Activated B cell treated with CpG ODN at 0.5 μM for 24 hours (primary cell): Measurements from ENCODE around the gene HLA-DOB. TPM values are rescaled to one million over a fixed set of nuclear protein-coding genes. Genes with fewer than 3 reads are reported as not detected.

Experiments
- ATAC-seq: fragments of 200-7000 bp; cut with Tn5 transposase; one replicate; pipeline ENCODE4 v1.10.0; 2021; ENCODE audit warnings: low read depth, mild to moderate bottlenecking, moderate library complexity
- CTCF ChIA-PET: fragments of 350-600 bp; sonication (Branson Sonifier 250); formaldehyde crosslinking; loops from one replicate; lab custom pipeline; 2021; ENCODE audit warnings: antibody characterized with exemption; lab: Charles Lee
- POLR2A ChIA-PET: fragments of 350-600 bp; sonication (Branson Sonifier 250); formaldehyde crosslinking; loops from one replicate; lab custom pipeline; 2021; ENCODE audit warnings: antibody characterized with exemption; lab: Charles Lee
- DNase-seq: peaks from one replicate; pipeline ENCODE4 v3.0.0; 2022
- H3K27ac Mint-ChIP-seq: one replicate; pipeline ENCODE4 v1.8.0; 2020; ENCODE audit warnings: mixed read lengths
- H3K27me3 Mint-ChIP-seq: one replicate; pipeline ENCODE4 v1.8.0; 2021; ENCODE audit warnings: mixed read lengths
- H3K36me3 Mint-ChIP-seq: one replicate; pipeline ENCODE4 v1.8.0; 2021; ENCODE audit warnings: low read depth, mixed read lengths
- H3K4me1 Mint-ChIP-seq: one replicate; pipeline ENCODE4 v1.8.0; 2021; ENCODE audit warnings: mixed read lengths
- H3K4me3 Mint-ChIP-seq: one replicate; pipeline ENCODE4 v1.8.0; 2020; ENCODE audit warnings: mild to moderate bottlenecking, mixed read lengths
- H3K9me3 Mint-ChIP-seq: one replicate; pipeline ENCODE4 v1.8.0; 2020; ENCODE audit warnings: mixed read lengths
- intact Hi-C: fragments of 100-400 bp; cut with micrococcal nuclease; formaldehyde crosslinking; loops from one replicate; pipeline ENCODE4 v1.15.1; 2024
- total RNA-seq: library from RNA; stranded (reverse); gene quantifications from 2 replicates; pipeline ENCODE4 v1.2.3, GENCODE V29; 2022
- TF ChIP-seq, protein P1 (sequence below): fragments of 200-600 bp; IDR thresholded peaks from one replicate; pipeline ENCODE4 v1.8.0; 2022; ENCODE audit warnings: antibody characterized with exemption, mild to moderate bottlenecking

The HLA-DOB gene
- total RNA-seq, 1 donor from 2014 or later = 101 TPM

DNA sequence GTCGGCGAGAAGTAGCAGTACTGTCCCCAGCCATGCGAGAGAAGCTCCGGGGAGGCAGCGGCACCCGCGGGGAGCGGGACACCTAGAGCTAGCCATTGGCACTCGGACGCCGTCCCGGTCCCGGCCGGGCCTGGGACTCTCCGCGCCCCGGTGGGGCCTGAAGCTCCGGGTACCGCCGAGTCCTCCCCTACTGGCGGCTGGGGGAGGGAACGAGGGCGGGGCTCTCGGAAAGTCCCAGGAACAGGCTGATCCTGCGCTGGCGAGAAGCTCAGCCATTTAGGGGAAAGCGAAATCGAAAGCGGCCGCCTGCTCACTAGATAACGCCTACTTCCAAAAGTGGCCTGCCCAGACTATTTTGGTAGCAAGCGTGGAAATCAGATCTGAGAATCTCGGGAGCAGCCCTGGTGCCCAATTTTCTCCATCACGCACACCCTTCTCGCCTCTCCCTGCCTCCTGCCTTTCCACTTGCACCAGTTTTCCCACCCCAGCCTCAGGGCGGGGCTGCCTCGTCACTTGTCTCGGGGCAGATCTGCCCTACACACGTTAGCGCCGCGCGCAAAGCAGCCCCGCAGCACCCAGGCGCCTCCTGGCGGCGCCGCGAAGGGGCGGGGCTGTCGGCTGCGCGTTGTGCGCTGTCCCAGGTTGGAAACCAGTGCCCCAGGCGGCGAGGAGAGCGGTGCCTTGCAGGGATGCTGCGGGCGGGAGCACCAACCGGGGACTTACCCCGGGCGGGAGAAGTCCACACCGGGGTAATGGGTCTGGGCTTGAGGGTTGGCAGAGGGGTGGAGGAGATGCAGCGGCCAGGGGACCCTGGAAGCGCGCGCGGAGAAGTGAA is 37.0 kb upstream of the HLA-DOB start, which contains the start of the genes PSMB9 and TAP1:
Gene PSMB9 (plus strand): TSS at position 652 of the 835 bp plus-strand sequence. CDS start 38 bp downstream, at position 690.
Gene TAP1 (minus strand): TSS at position 164 of the 835 bp plus-strand sequence. CDS start 68 bp downstream, at position 96.
- H3K27me3 Mint-ChIP-seq = no peaks in the 10 kb centered on the region
- peaks cover 77% of the 10 kb centered on the region for H3K4me1 Mint-ChIP-seq
- intact Hi-C loops = loop anchor here (1.0 kb wide), 4 partner anchors 9 to 37 kb away; partner anchors contain the start of genes PSMB8 and TAP2
- no peaks in the 10 kb centered on the region for H3K9me3 Mint-ChIP-seq
- peak; percentile 80 for ATAC-seq
- CTCF ChIA-PET = interaction anchor here (0.6 to 5.6 kb wide), 20 partner anchors 12 to 661 kb away, joined by 3 to 218 read pairs (median 4); partner anchors contain the start of genes GPSM3, HLA-DMA, HLA-DOB and PSMB8
- POLR2A ChIA-PET = interaction anchor here (0.7 to 12.3 kb wide), 52 partner anchors 10 to 882 kb away, joined by 3 to 904 read pairs (median 4); partner anchors contain the start of genes ATF6B, BRD2, DXO and GPSM3
- H3K27ac Mint-ChIP-seq = peak within 1 kb of the TSS; percentile 98
- H3K4me3 Mint-ChIP-seq = peak within 1 kb of the TSS; percentile 99
- peaks cover 93% of the 10 kb centered on the region for H3K36me3 Mint-ChIP-seq
- TF ChIP-seq, protein P1, sequence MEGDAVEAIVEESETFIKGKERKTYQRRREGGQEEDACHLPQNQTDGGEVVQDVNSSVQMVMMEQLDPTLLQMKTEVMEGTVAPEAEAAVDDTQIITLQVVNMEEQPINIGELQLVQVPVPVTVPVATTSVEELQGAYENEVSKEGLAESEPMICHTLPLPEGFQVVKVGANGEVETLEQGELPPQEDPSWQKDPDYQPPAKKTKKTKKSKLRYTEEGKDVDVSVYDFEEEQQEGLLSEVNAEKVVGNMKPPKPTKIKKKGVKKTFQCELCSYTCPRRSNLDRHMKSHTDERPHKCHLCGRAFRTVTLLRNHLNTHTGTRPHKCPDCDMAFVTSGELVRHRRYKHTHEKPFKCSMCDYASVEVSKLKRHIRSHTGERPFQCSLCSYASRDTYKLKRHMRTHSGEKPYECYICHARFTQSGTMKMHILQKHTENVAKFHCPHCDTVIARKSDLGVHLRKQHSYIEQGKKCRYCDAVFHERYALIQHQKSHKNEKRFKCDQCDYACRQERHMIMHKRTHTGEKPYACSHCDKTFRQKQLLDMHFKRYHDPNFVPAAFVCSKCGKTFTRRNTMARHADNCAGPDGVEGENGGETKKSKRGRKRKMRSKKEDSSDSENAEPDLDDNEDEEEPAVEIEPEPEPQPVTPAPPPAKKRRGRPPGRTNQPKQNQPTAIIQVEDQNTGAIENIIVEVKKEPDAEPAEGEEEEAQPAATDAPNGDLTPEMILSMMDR = peak; percentile 20
- DNase-seq = peak; percentile 91

DNA sequence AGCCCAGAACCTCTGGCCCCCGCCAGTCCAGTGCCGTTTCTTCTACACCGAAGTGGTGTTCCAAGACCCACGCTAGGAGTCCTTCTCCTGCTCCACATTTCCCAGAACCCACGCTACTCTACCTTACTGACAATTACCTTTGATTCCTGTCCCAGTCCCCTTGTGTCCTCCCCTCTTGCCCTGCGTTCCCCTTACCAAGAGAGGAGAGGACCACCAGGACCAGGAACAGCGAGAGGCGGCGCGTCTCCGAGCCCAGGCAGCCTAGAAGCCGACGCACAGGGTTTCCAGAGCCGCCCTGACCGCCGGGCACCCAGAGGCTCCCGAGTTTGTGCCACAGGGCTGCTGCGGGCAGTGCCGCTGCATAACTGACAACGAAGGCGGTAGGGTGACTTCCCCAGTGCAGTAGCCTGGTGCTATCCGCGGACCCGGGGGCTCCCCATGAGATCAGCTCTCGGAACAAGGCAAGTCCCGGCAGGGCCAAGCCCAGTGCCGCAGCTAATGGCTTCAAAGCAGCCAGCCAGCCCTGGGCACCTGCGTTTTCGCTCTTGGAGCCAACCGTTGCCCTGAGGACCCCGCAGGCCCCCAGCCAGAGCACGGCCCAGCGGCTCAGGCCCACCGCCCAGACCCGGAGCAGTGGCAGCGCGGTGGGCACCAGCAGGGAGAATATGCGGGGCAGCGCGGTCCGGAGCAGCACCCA is 36.2 kb upstream of the HLA-DOB start:
- intact Hi-C loops = loop anchor here (1.0 kb wide), 1 partner anchor 9 kb away; the partner anchor contains the start of gene PSMB8
- ATAC-seq = peak; percentile 47
- POLR2A ChIA-PET = interaction anchor here (0.7 to 12.3 kb wide), 47 partner anchors 11 to 881 kb away, joined by 3 to 904 read pairs (median 5); partner anchors contain the start of genes ATF6B, BRD2, DXO and GPSM3

DNA sequence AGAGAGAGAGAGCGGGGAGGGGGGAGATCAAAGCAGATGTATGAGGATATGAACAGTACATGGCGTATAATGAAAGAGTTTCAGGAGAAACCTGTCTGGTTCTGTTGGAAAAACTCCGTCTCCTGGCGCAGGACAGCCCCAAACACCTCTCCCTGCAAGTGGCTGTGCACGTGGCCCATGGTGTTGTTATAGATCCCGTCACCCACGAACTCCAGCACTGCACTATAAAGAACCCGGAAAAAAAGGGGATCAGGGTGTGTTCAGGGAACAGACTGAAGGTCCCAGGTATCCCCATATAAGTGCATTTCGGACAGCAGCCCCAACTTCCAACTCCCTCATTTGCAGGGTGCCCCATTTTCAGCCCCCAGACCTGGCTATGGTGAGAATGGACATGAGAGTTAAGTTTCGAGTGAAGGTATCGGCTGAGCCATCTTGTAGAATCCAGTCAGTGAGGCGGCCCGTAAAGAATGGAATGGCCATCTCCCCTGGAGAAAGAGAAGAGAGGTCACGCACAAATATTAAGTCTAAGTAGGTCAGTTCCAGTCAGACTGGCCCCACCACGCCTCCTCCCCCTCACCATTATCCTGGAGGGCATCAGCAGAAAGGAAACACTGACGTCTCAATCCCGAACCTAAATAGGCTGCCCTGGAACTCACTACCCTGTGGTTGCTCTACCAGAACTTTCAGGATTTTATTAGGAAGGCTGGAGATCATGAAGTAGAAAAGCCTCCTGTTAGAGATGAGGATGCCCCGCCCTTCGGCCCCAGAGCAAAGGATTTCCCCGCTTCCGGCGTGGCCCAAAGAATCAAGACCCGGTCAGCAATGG is 35.4 kb upstream of the HLA-DOB start:
- TF ChIP-seq, protein P1 = no peak
- ChIA-PET CTCF (interaction anchor here (1.2 to 5.6 kb wide), 8 partner anchors 11 to 419 kb away, joined by 3 to 218 read pairs (median 6); partner anchors contain the start of genes HLA-DMA, HLA-DOB, PSMB8 and TAP2), POLR2A (interaction anchor here (0.5 to 12.3 kb wide), 25 partner anchors 10 to 660 kb away, joined by 3 to 904 read pairs (median 12); partner anchors contain the start of genes BRD2, GPSM3, HLA-DMA and HLA-DMB)
- intact Hi-C loops = no loop called here
- Mint-ChIP-seq H3K27me3 (no peaks in the 10 kb centered on the region), H3K9me3 (no peaks in the 10 kb centered on the region), H3K36me3 (peaks cover 93% of the 10 kb centered on the region), H3K4me1 (peaks cover 78% of the 10 kb centered on the region), H3K27ac (peak overlapping the region; percentile 92), H3K4me3 (peak overlapping the region; percentile 99)
- DNase-seq (no peak), ATAC-seq (no peak)

More for the DNA sequence above, 36.2 kb upstream of the HLA-DOB start:
- Mint-ChIP-seq H3K36me3 (peaks cover 93% of the 10 kb centered on the region), H3K27me3 (no peaks in the 10 kb centered on the region), H3K9me3 (no peaks in the 10 kb centered on the region), H3K27ac (peak overlapping the region; percentile 92), H3K4me1 (peaks cover 78% of the 10 kb centered on the region), H3K4me3 (peak overlapping the region; percentile 99)
- CTCF ChIA-PET = interaction anchor here (0.6 to 5.6 kb wide), 16 partner anchors 12 to 660 kb away, joined by 3 to 218 read pairs (median 4); partner anchors contain the start of genes GPSM3, HLA-DMA, HLA-DOB and PSMB8
- TF ChIP-seq, protein P1 = no peak
- no peak for DNase-seq

DNA sequence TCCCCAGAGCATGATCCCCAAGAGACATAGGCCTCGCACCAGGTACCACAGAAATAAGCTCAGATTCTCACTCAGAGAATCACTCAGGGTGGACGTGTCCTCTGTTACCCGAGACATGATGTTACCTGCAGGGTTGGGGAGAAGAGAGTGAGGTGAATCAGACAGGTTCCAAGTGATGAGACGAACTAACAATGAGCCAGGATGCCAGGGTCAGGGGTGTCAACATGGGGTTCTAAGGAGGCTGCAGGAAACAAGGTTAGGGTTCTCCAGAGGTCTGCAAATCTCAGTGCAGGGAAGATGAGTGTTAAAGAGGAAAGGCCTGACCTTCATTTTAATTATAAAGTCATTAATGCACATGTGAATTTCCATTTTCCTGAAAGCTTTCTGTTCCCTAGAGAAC is 34.2 kb upstream of the HLA-DOB start:
- H3K9me3 Mint-ChIP-seq = no peaks in the 10 kb centered on the region
- ChIA-PET POLR2A (interaction anchor here (0.9 to 3.2 kb wide), 5 partner anchors 9 to 411 kb away, joined by 3 to 27 read pairs (median 14); partner anchors contain the start of genes HLA-DRA and TAP2), CTCF (interaction anchor here (1.5 to 1.9 kb wide), 2 partner anchors 12 to 134 kb away, joined by 5 to 10 read pairs; partner anchors contain the start of gene TAP2)
- peaks cover 95% of the 10 kb centered on the region for H3K36me3 Mint-ChIP-seq
- peaks cover 83% of the 10 kb centered on the region for H3K4me1 Mint-ChIP-seq
- ATAC-seq (no peak), DNase-seq (no peak)
- H3K4me3 Mint-ChIP-seq = peak overlapping the region; percentile 99
- TF ChIP-seq, protein P1 = no peak
- H3K27ac Mint-ChIP-seq = peak overlapping the region; percentile 38
- intact Hi-C loops = no loop called here
- H3K27me3 Mint-ChIP-seq = no peaks in the 10 kb centered on the region
